ENCODE results near the gene ABCC10.
"Not testable (repeated sequence)": the region's sequence is repeated elsewhere in the genome, so short reads cannot be mapped to it uniquely, and the experiment has no call there.

Gene ABCC10

GRCh38 chr6:43445576-43445975 is 18.2 kb downstream of the ABCC10 start:
- DNase-seq = no peak

GRCh38 chr6:43447604-43448003 is 20.3 kb downstream of the ABCC10 start:
- DNase-seq = no peak

- DNase-seq = no peak
Observed at GRCh38 chr6:43448916-43449315, 21.6 kb downstream of the ABCC10 start.

- no peak for DNase-seq
Observed at GRCh38 chr6:43450699-43451131, 23.4 kb downstream of the ABCC10 start.

GRCh38 chr6:43451348-43451747 is 24.0 kb downstream of the ABCC10 start:
- DNase-seq = no peak

GRCh38 chr6:43451939-43452338 is 24.6 kb downstream of the ABCC10 start:
- no peak for DNase-seq

GRCh38 chr6:43452896-43453295 is 25.6 kb downstream of the ABCC10 start:
- DNase-seq = no peak

GRCh38 chr6:43453831-43454230 is 26.5 kb downstream of the ABCC10 start:
- DNase-seq = no peak

GRCh38 chr6:43454290-43454695 is 27.0 kb downstream of the ABCC10 start:
- no peak for DNase-seq

- peak; percentile 59 for DNase-seq
Observed at GRCh38 chr6:43454696-43455530, 27.6 kb downstream of the ABCC10 start.

- peak; percentile 22 for DNase-seq
Observed at GRCh38 chr6:43455531-43456428, 28.4 kb downstream of the ABCC10 start, which contains the start of gene DLK2. Gene DLK2, minus strand, starts transcription at chr6:43455548. Its CDS starts 723 bp downstream, at chr6:43454825.

GRCh38 chr6:43457643-43458042 is 30.3 kb downstream of the ABCC10 start:
- DNase-seq = no peak

- DNase-seq = not testable (repeated sequence)
Observed at GRCh38 chr6:43458154-43458553, 30.8 kb downstream of the ABCC10 start.

- no peak for DNase-seq
Observed at GRCh38 chr6:43459535-43459934, 32.2 kb downstream of the ABCC10 start.

- no peak for DNase-seq
Observed at GRCh38 chr6:43460032-43460431, 32.7 kb downstream of the ABCC10 start.

GRCh38 chr6:43461936-43462335 is 34.6 kb downstream of the ABCC10 start:
- no peak for DNase-seq

GRCh38 chr6:43464337-43464736 is 37.0 kb downstream of the ABCC10 start:
- DNase-seq = no peak

- no peak for DNase-seq
Observed at GRCh38 chr6:43465948-43466347, 38.6 kb downstream of the ABCC10 start.

- DNase-seq = not testable (repeated sequence)
Observed at GRCh38 chr6:43467265-43467664, 39.9 kb downstream of the ABCC10 start.

- no peak for DNase-seq
Observed at GRCh38 chr6:43467752-43468151, 40.4 kb downstream of the ABCC10 start.

GRCh38 chr6:43468240-43468639 is 40.9 kb downstream of the ABCC10 start:
- DNase-seq = no peak

- DNase-seq = no peak
Observed at GRCh38 chr6:43468748-43469681, 41.7 kb downstream of the ABCC10 start.

- no peak for DNase-seq
Observed at GRCh38 chr6:43469947-43470346, 42.6 kb downstream of the ABCC10 start.
